Psoas muscle (tissue), 8 donors: ENCODE data around the gene GAREM2. TPM values are rescaled to one million over a fixed set of nuclear protein-coding genes. Genes with fewer than 3 reads are reported as not detected.

Experiments used
- ATAC-seq, 4 donors: fragments of 200-7000 bp; cut with Tn5 transposase; one replicate each; pipeline ENCODE4 v1.9.1; 2020; ENCODE audit warnings: moderate library complexity in 3 of 4, mild to moderate bottlenecking in 2 of 4
- DNase-seq, 2 donors: peaks; one replicate each; pipeline ENCODE4 v3.0.0-alpha.2; 2020
- H3K27ac ChIP-seq: fragments of 200-600 bp; one replicate; pipeline ENCODE4 v1.8.0; 2022
- H3K27me3 ChIP-seq, 3 donors: fragments of 200-600 bp in 1 of 3; one replicate each; pipeline versions ENCODE4 v1.6.1 to v1.8.0; 2013 to 2022; ENCODE audit warnings: low read length in 2 of 3, mild to moderate bottlenecking in 2 of 3, moderate library complexity in 1 of 3; ENCODE audit not compliant: insufficient read depth in 3 of 3
- H3K36me3 ChIP-seq, 2 donors: fragments of 200-600 bp in 1 of 2; one replicate each; pipeline versions ENCODE4 v1.6.1 to v1.8.0; 2013 to 2022; ENCODE audit warnings: low read depth in 1 of 2, mild to moderate bottlenecking in 1 of 2, moderate library complexity in 1 of 2; ENCODE audit not compliant: insufficient read depth in 1 of 2
- H3K4me1 ChIP-seq: fragments of 200-600 bp; one replicate; pipeline ENCODE4 v1.8.0; 2022
- H3K4me3 ChIP-seq: fragments of 200-600 bp; one replicate; pipeline ENCODE4 v1.8.0; 2022; ENCODE audit warnings: mild to moderate bottlenecking
- H3K9me3 ChIP-seq: fragments of 200-600 bp; one replicate; pipeline ENCODE4 v1.8.0; 2022
- WGBS, 3 donors: extraction: QIAGEN DNeasy Blood & Tissue Kit; methylation state at CpG; one replicate each; pipeline versions ENCODE4 v1.1.6 to v1.1.7; 2013; 5-methylcytosine and 5-hydroxymethylcytosine counted together
- intact Hi-C, 2 donors: fragments of 100-400 bp; cut with DNase I; formaldehyde crosslinking; loops; one replicate each; pipeline versions ENCODE4 v1.11.0 to v1.14.2; 2022
- polyA plus RNA-seq, 3 donors: library from polyadenylated mRNA; stranded (reverse); fragments of 200-250 nt; gene quantifications; one replicate each; pipeline ENCODE4 v1.2.3, GENCODE V29; 2013
- total RNA-seq, 4 donors: library from RNA; stranded (reverse); fragmentation: NEBNext Ultra II Directional in 2 of 4; extraction: Animal tissue kit (Norgen Biotek cat#: 25700) in 2 of 4; gene quantifications; one replicate each; pipeline versions ENCODE4 v1.2.1 to v1.2.4, GENCODE V29; 2021 to 2023
- TF ChIP-seq, protein P1 (sequence below): fragments of 200-600 bp; IDR thresholded peaks from one replicate; pipeline ENCODE4 v1.8.0; 2022; ENCODE audit warnings: antibody characterized with exemption
- donor health status: healthy with polysubstance abuse.
- donor health status: DM: no; HTN: no; CAD: no; lungs with moderate emphysema.
- donor health status: Bipolar disorder and iron deficiency.
- donor health status: healthy.
- donor health status: DM: yes; HTN: yes; CAD: no.
- donor health status: DM: no; HTN: no; CAD: no.
- donor health status: DM: no; HTN: no; CAD: no.
- donor health status: DM: yes; HTN: yes; CAD: no.

Gene GAREM2
- total and polyA plus RNA-seq, 7 donors, result 0.39 to 5.5 (median 1.4) TPM

DNA sequence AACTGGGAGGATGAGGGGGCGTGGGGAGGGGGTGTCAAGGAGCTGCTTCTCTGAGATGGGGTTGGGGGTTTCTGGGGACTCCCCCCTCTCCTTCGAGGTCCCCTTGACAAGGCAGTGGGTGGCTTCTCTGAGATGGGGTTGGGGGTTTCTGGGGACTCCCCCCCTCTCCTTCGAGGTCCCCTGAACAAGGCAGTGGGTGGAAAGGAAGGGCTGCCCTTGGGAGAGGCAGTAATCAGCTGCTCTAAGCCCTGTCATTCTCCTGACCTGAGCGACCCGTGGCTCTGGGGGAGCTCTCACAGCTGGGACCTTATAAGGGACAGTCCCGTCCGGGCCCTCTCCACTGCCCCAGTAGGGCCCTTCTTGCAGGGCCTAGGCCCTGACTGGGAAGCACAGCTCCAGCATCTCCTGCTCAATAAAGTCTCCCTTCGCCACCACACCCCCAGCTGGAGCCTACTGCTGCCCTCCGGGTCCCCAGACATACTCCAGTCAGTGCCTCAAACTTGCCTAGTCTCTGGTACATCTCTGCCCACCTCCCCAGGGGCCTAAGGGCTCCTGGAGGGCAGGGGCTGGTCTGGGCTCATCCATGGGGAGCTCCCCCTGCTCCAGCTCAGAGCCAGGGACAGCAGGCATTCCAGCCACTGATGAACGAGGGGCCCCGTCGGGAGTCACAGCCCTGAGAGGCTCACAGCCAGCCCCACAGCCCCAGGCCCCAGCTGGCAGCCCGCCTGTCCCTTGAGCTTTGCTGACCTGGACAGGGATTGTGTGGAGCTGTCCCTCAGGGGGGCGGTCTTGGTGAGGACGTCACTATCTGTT is 2.8 kb downstream of the GAREM2 start:
- WGBS, 3 donors, result 68 to 75% (median 71%) methylated on average over 14 to 15 of the region's 15 CpGs
- H3K27me3 ChIP-seq, result peaks cover 0 to 27% (median 16%) of the 10 kb centered on the region in 3 donors
- TF ChIP-seq, protein P1, sequence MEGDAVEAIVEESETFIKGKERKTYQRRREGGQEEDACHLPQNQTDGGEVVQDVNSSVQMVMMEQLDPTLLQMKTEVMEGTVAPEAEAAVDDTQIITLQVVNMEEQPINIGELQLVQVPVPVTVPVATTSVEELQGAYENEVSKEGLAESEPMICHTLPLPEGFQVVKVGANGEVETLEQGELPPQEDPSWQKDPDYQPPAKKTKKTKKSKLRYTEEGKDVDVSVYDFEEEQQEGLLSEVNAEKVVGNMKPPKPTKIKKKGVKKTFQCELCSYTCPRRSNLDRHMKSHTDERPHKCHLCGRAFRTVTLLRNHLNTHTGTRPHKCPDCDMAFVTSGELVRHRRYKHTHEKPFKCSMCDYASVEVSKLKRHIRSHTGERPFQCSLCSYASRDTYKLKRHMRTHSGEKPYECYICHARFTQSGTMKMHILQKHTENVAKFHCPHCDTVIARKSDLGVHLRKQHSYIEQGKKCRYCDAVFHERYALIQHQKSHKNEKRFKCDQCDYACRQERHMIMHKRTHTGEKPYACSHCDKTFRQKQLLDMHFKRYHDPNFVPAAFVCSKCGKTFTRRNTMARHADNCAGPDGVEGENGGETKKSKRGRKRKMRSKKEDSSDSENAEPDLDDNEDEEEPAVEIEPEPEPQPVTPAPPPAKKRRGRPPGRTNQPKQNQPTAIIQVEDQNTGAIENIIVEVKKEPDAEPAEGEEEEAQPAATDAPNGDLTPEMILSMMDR, result no peak
- no peaks in the 10 kb centered on the region for H3K9me3 ChIP-seq
- peaks cover 7% of the 10 kb centered on the region for H3K4me1 ChIP-seq
- H3K4me3 ChIP-seq, result no peak overlapping the region
- intact Hi-C loops, result no loop called here
- no peaks in the 10 kb centered on the region for H3K36me3 ChIP-seq
- ATAC-seq (no peak), DNase-seq (no peak)
- H3K27ac ChIP-seq, result no peak overlapping the region

DNA sequence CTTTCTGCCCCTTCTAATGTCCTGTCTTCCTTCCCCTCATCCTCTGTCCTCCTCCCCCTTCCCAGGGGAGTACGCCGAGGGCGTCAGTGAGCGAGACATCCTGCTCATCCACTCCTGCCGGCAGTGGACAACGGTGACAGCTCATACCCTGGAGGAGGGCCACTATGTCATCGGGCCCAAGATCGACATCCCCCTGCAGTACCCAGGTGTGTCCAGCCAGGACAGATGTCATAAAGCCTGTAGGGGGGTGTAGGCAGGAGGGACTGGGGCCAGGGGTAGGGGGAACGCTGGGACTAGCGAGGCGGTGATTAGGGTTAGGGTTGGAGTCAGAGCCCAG is 3.4 kb downstream of the GAREM2 start:
- Histone ChIP-seq H3K27ac (no peak overlapping the region), H3K4me3 (no peak overlapping the region), H3K27me3 (peaks cover 0 to 27% (median 16%) of the 10 kb centered on the region in 3 donors), H3K36me3 (no peaks in the 10 kb centered on the region), H3K4me1 (peaks cover 7% of the 10 kb centered on the region), H3K9me3 (no peaks in the 10 kb centered on the region)
- intact Hi-C loops, result no loop called here
- WGBS, 3 donors, result 68 to 82% (median 77%) methylated on average over 11 of the region's 11 CpGs
- ATAC-seq, result no peak
- TF ChIP-seq, protein P1, result no peak
- DNase-seq, result no peak

GRCh38 chr2:26177122-26177521 is 4.2 kb downstream of the GAREM2 start:
- no peak for DNase-seq
- 86 to 92% (median 89%) methylated on average over 7 of the region's 7 CpGs for WGBS, 3 donors
- intact Hi-C loops, result no loop called here

DNA sequence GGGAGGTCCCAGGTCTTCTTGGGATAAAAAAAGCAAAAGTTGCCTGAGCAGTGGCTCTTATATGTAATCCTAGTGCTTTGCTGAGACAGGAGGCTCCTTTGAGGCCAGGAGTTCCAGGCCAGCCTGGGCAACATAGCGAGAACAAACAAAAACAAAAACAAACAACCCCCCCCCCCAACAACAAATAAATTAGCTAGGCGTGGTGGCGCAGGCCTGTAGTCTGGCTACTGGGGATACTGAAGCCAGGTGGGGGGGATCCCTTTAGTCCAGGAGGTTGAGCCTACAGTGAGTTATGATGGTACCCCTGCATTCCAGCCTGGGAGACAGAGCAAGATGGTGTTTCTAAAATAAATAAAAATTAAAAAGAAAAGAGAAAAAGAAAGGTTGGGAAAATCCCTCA is 5.4 kb downstream of the GAREM2 start:
- no peak overlapping the region for H3K27ac ChIP-seq
- H3K9me3 ChIP-seq, result no peaks in the 10 kb centered on the region
- DNase-seq (no peak), ATAC-seq (no peak)
- H3K4me3 ChIP-seq, result no peak overlapping the region
- 94 to 95% (median 95%) methylated on average over 3 of the region's 3 CpGs for WGBS, 3 donors
- intact Hi-C loops, result no loop called here
- no peaks in the 10 kb centered on the region for H3K36me3 ChIP-seq
- peaks cover 0 to 19% (median 11%) of the 10 kb centered on the region in 3 donors for H3K27me3 ChIP-seq
- TF ChIP-seq, protein P1, result no peak
- H3K4me1 ChIP-seq, result peaks cover 7% of the 10 kb centered on the region

More at GRCh38 chr2:26177122-26177521, 4.2 kb downstream of the GAREM2 start:
- Histone ChIP-seq H3K27ac (no peak overlapping the region), H3K36me3 (no peaks in the 10 kb centered on the region), H3K4me3 (no peak overlapping the region), H3K4me1 (peaks cover 7% of the 10 kb centered on the region), H3K9me3 (no peaks in the 10 kb centered on the region), H3K27me3 (peaks cover 0 to 25% (median 15%) of the 10 kb centered on the region in 3 donors)
- ATAC-seq, result no peak
- TF ChIP-seq, protein P1, result no peak
